ENCODE data around the gene PATE2. TPM values are rescaled to one million over a fixed set of nuclear protein-coding genes. Genes with fewer than 3 reads are reported as not detected.

PATE2 gene
- not detected in 3 replicates for polyA plus RNA-seq
- not detected for polyA plus RNA-seq (2011; ENCODE audit: low read depth)
- polyA plus RNA-seq (2011; cell fraction: cytosol; rRNA removed), result not detected in 2 replicates
- polyA plus RNA-seq (2011; cell fraction: nucleus; rRNA removed), result not detected in 2 replicates
- not detected in 2 replicates for polyA plus RNA-seq (2012; ENCODE audit: low replicate concordance)
- polyA minus RNA-seq, result not detected in 3 replicates
- polyA minus RNA-seq (2011; cell fraction: cytosol; rRNA and poly(A)+ RNA removed), result not detected
- not detected in 2 replicates for polyA minus RNA-seq (2011; cell fraction: nucleus; rRNA and poly(A)+ RNA removed)

- dilution Hi-C loops (cut with MboI; ENCODE audit: extremely low pct_ligation_motif_present, low sequenced_read_pairs), result no loop called here
- no peaks in the 10 kb centered on the region for H3K27me3 ChIP-seq (ENCODE audit: control insufficient read depth, extremely low read depth, insufficient read depth, low read length)
- H3K4me3 ChIP-seq (ENCODE audit: control insufficient read depth in 2 of 3, extremely low read depth in 1 of 3, insufficient read depth in 2 of 3, low read depth in 1 of 3, low read length in 3 of 3), result no peak within 1 kb of the TSS
- H3K79me2 ChIP-seq (ENCODE audit: control insufficient read depth, insufficient read depth, low read length), result no peaks in the 10 kb centered on the region
- peaks cover 7% of the 10 kb centered on the region for H3K4me1 ChIP-seq (ENCODE audit: control insufficient read depth, extremely low read depth, insufficient read depth, low read length)
- H3K27ac ChIP-seq (ENCODE audit: control insufficient read depth, insufficient read depth, low read length), result no peak within 1 kb of the TSS
- TF ChIP-seq CTCF (optimal IDR thresholded peaks at IDR 0.05 in 1 of 3, IDR thresholded peaks at IDR 0.05 in 1 of 3, conservative IDR thresholded peaks at IDR 0.05 in 1 of 3; ENCODE audit: extremely low read depth in 1 of 3, insufficient read depth in 2 of 3, low read length in 3 of 3) (no peak), EZH2 (IDR thresholded peaks at IDR 0.05; ENCODE audit: low read length) (no peak)
- no peak within 1 kb of the TSS for H3K9ac ChIP-seq (ENCODE audit: control insufficient read depth, extremely low read depth, insufficient read depth, low read length)
- no peak within 1 kb of the TSS for H2AFZ ChIP-seq (ENCODE audit: control insufficient read depth, low read length)
- no peak within 1 kb of the TSS for H3K4me2 ChIP-seq (ENCODE audit: control insufficient read depth, extremely low read depth, insufficient read depth, low read depth, low read length)
- no peaks in the 10 kb centered on the region for H3K9me1 ChIP-seq (ENCODE audit: control insufficient read depth, extremely low read depth, insufficient read depth, low read length)
- H3K36me3 ChIP-seq (ENCODE audit: control insufficient read depth in 2 of 2, extremely low read depth in 1 of 2, insufficient read depth in 2 of 2, low read length in 2 of 2), result no peaks in the 10 kb centered on the region
- FAIRE-seq (no peak), DNase-seq (ENCODE audit: low read depth, low spot score) (no peak)
- H4K20me1 ChIP-seq (ENCODE audit: control insufficient read depth, extremely low read depth, insufficient read depth, low read length), result no peaks in the 10 kb centered on the region
- no peaks in the 10 kb centered on the region for H3K9me3 ChIP-seq (ENCODE audit: control insufficient read depth, low read depth, low read length)
These were observed at the start of gene PATE2 for GRCh38 chr11:125778728-125779127. Gene PATE2, minus strand, starts transcription at chr11:125778828. Its CDS starts 55 bp downstream, at chr11:125778773.

DNA sequence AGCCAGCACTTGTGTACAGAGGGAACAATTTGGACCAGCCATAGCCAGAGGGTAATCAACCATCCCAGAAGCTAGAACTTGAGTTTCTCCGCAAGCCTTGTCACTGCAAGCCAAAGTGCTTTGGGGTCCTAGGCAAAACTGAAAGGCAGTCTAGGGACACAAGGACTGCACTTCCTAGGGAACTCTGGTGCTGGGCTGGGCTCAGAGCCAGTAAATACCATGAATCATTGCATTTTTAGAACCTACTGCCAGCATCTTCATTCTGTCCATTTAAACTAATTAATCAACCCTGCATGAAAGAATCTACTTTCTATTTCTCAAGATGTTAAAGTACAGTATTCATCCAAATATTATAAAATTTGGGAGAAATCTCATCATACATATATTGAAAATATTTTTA is 29.3 kb upstream of the PATE2 start:
- Histone ChIP-seq H3K27ac (ENCODE audit: control insufficient read depth, insufficient read depth, low read length) (no peak overlapping the region), H3K36me3 (ENCODE audit: control insufficient read depth in 2 of 2, extremely low read depth in 1 of 2, insufficient read depth in 2 of 2, low read length in 2 of 2) (no peaks in the 10 kb centered on the region), H3K9ac (ENCODE audit: control insufficient read depth, extremely low read depth, insufficient read depth, low read length) (no peak overlapping the region), H3K4me2 (ENCODE audit: control insufficient read depth, extremely low read depth, insufficient read depth, low read depth, low read length) (no peak overlapping the region), H3K9me1 (ENCODE audit: control insufficient read depth, extremely low read depth, insufficient read depth, low read length) (no peaks in the 10 kb centered on the region), H2AFZ (ENCODE audit: control insufficient read depth, low read length) (no peak overlapping the region), H3K9me3 (ENCODE audit: control insufficient read depth, low read depth, low read length) (no peaks in the 10 kb centered on the region), H4K20me1 (ENCODE audit: control insufficient read depth, extremely low read depth, insufficient read depth, low read length) (no peaks in the 10 kb centered on the region), H3K79me2 (ENCODE audit: control insufficient read depth, insufficient read depth, low read length) (no peaks in the 10 kb centered on the region), H3K4me3 (ENCODE audit: control insufficient read depth in 2 of 3, extremely low read depth in 1 of 3, insufficient read depth in 2 of 3, low read depth in 1 of 3, low read length in 3 of 3) (no peak overlapping the region), H3K27me3 (ENCODE audit: control insufficient read depth, extremely low read depth, insufficient read depth, low read length) (no peaks in the 10 kb centered on the region), H3K4me1 (ENCODE audit: control insufficient read depth, extremely low read depth, insufficient read depth, low read length) (no peaks in the 10 kb centered on the region)
- DNase-seq (ENCODE audit: low read depth, low spot score) (no peak), FAIRE-seq (no peak)
- TF ChIP-seq CTCF (optimal IDR thresholded peaks at IDR 0.05 in 1 of 3, IDR thresholded peaks at IDR 0.05 in 1 of 3, conservative IDR thresholded peaks at IDR 0.05 in 1 of 3; ENCODE audit: extremely low read depth in 1 of 3, insufficient read depth in 2 of 3, low read length in 3 of 3), result no peak
- TF ChIP-seq EZH2 (IDR thresholded peaks at IDR 0.05; ENCODE audit: low read length), result no peak
- dilution Hi-C loops (cut with MboI; ENCODE audit: extremely low pct_ligation_motif_present, low sequenced_read_pairs), result no loop called here

Data from keratinocyte (primary cell).